Measurements from ENCODE around the gene GPR160.

DNA sequence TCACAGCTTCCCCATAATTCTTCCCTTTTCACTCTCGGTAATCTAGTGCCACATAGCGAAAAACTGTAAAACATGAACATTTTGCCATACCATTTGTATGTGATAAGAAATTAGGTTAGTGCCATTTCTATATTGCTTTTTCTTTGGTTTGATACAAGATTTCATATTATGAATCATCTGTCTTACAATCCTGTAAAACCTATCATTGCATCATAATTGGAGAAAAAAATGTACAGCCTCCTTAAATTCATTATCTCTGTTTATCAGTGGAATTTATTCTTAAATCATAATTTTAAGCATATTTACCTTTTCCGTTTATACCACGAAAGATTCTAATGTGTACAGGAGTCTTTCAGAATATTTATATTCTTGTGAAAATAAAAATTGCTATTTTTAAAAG lies 47.4 kb upstream of the GPR160 start:
- TF ChIP-seq, protein P1, sequence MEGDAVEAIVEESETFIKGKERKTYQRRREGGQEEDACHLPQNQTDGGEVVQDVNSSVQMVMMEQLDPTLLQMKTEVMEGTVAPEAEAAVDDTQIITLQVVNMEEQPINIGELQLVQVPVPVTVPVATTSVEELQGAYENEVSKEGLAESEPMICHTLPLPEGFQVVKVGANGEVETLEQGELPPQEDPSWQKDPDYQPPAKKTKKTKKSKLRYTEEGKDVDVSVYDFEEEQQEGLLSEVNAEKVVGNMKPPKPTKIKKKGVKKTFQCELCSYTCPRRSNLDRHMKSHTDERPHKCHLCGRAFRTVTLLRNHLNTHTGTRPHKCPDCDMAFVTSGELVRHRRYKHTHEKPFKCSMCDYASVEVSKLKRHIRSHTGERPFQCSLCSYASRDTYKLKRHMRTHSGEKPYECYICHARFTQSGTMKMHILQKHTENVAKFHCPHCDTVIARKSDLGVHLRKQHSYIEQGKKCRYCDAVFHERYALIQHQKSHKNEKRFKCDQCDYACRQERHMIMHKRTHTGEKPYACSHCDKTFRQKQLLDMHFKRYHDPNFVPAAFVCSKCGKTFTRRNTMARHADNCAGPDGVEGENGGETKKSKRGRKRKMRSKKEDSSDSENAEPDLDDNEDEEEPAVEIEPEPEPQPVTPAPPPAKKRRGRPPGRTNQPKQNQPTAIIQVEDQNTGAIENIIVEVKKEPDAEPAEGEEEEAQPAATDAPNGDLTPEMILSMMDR (IDR thresholded peaks at IDR 0.05), result no peak
- TF ChIP-seq POLR2A (IDR thresholded peaks at IDR 0.05), result no peak
